Effector memory CD4-positive, alpha-beta T cell (primary cell): Measurements from ENCODE around the gene WDR35.

Source experiments
- DNase-seq, 3 donors: peaks; one replicate each; pipeline ENCODE4 v3.0.0-alpha.2; 2020
- H3K27ac ChIP-seq: 2 replicates; pipeline ENCODE4 v1.7.0; 2013; ENCODE audit warnings: mild to moderate bottlenecking, low read length, moderate library complexity; ENCODE audit not compliant: insufficient read depth, poor library complexity, severe bottlenecking
- H3K27me3 ChIP-seq: replicated peaks from 2 replicates; pipeline ENCODE4 v1.7.0; 2013; ENCODE audit warnings: mild to moderate bottlenecking, low read length; ENCODE audit not compliant: insufficient read depth, control insufficient read depth, poor library complexity, severe bottlenecking
- H3K36me3 ChIP-seq: 2 replicates; pipeline ENCODE4 v1.7.0; 2013; ENCODE audit warnings: mild to moderate bottlenecking, low read length, moderate library complexity; ENCODE audit not compliant: control insufficient read depth, insufficient read depth
- H3K4me1 ChIP-seq: 2 replicates; pipeline ENCODE4 v1.7.0; 2013; ENCODE audit warnings: low read length, mild to moderate bottlenecking; ENCODE audit not compliant: control insufficient read depth, insufficient read depth, poor library complexity, severe bottlenecking
- H3K4me3 ChIP-seq: 2 replicates; pipeline ENCODE4 v1.7.0; 2013; ENCODE audit warnings: low read length, low read depth, mild to moderate bottlenecking; ENCODE audit not compliant: insufficient read depth, poor library complexity, severe bottlenecking
- H3K9me3 ChIP-seq: 2 replicates; pipeline ENCODE4 v1.7.0; 2013; ENCODE audit warnings: mild to moderate bottlenecking, low read length, moderate library complexity; ENCODE audit not compliant: control insufficient read depth

The WDR35 gene

DNA sequence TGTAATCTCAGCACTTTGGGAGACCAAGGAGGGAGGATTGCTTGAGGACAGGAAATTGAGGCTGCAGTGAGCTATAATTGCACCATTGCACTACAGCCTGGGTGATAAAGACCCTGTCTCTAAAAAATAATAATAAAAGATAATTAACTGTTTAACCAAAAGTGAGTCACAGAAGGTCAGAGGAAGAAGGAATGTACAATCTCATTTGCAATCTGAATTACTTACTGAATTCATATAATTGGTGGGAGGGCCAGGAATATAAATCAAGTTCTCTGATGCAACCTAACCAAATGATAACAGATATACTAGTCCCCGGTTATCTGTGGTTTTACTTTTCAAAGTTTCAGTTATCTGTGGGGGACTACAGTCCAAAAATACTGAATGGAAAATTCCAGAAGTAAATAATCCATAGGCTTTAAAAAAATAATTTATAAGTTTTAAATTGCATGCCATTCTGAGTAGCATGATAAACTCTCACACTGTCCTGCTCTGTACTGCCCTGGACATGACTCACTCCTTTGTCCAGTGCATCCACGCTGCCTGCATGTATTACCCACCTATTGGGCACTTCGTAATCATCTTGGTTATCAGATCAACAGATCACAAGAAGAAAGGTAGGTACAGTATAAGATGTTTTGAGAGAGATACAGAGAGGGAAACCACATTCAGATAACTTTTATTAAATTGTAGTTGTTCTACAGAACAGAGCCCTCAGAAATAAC is 35.3 kb upstream of the WDR35 start:
- H3K4me3 ChIP-seq: no peak overlapping the region
- peaks cover 8% of the 10 kb centered on the region for H3K36me3 ChIP-seq
- DNase-seq: no peak
- no peaks in the 10 kb centered on the region for H3K4me1 ChIP-seq
- H3K27ac ChIP-seq: no peak overlapping the region
- H3K27me3 ChIP-seq: no peaks in the 10 kb centered on the region
- no peaks in the 10 kb centered on the region for H3K9me3 ChIP-seq

DNA sequence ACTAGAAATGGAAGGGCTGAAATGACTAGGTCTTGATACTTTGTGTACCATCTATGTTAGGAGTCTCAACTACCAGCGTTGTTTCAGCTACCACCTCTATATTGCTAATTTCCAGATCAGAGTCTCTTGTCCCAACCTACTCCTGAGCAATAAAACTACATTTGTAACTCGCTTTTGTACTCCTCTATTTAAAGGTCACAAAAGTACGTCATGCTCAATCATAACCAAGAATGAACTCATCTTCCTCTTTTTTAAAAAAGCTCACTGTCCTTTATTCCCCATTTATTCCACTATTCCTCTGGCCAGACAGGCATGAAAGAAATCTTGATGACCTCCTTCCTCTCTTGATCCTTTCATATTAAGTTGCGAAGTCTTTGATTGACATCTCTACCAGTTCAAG is 33.8 kb upstream of the WDR35 start:
- Histone ChIP-seq H3K27me3 (no peaks in the 10 kb centered on the region), H3K9me3 (no peaks in the 10 kb centered on the region), H3K4me1 (no peaks in the 10 kb centered on the region), H3K27ac (no peak overlapping the region), H3K36me3 (peaks cover 2% of the 10 kb centered on the region), H3K4me3 (no peak overlapping the region)
- DNase-seq: no peak

DNA sequence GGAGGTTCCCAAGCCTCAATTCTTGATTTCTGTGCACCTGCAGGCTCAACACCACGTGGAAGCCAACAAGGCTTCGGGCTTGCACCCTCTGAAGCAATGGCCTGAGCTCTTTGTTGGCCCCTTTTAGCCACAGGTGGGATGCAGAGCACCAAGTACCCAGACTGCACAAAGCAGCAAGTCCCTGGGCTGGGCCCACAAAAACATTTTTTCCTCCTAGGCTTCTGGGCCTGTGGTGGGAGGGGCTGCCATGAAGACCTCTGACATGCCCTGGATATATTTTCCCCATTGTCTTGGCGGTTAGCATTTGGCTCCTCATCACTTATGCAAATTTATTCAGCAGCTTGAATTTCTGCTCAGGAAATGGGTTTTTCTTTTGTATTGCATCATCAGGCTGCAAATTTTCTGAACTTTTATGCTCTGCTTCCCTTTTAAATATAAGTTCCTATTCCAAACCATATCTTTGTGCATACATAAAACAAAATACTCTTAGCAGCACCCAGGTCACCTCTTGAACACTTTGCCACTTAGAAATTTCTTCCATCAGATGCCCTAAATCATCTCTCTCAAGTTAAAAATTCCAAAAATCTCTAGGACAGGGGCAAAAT is 31.6 kb upstream of the WDR35 start:
- Histone ChIP-seq H3K27ac (no peak overlapping the region), H3K36me3 (no peaks in the 10 kb centered on the region), H3K9me3 (no peaks in the 10 kb centered on the region), H3K4me1 (no peaks in the 10 kb centered on the region), H3K27me3 (no peaks in the 10 kb centered on the region), H3K4me3 (no peak overlapping the region)
- no peak for DNase-seq

DNA sequence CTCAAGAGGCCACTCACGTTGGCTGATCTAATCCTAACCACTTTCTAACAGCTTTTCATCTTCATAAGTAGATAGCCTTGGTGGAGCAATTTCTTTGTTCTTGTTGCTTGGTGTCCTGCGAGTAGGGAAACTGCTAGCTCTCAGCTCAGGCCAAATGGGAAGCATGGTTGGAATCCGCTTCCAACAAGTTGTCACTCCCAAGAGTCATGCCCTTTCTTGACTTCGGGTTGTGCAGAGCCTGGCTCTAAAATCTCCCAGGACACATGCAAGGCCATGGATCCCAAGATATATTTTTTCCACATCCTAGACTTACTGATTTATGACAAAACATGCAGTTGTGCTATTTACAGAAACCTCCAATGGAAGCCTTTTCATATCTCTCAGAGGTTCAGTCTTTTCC is 29.8 kb upstream of the WDR35 start:
- no peaks in the 10 kb centered on the region for H3K36me3 ChIP-seq

DNA sequence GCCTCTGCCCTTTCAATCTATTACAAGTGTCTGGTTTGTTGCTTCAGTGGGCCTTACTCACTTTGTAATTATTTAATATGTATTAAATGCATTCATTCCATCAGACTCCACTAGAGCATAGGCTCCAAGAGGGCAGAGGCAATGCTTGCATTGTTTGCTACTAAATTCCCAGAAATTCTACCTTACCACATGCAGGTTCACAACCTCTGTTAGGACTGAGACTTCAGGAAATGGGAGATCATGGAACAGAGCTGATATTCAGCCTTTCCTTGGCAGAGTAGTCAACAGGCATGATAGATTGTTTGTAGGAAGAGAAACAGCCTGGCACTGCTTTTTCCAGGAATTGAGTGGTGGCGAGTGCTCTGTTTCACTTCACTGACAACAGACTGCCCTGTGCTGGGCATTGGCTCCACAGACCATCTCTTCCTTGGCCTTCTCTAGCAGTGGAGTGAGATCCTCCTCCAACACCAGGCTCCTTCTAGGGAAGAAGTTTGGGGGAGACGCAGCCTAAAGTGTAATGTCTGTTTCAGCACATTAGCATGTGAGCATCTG is 28.8 kb upstream of the WDR35 start:
- Histone ChIP-seq H3K27me3 (no peaks in the 10 kb centered on the region), H3K27ac (no peak overlapping the region), H3K4me1 (no peaks in the 10 kb centered on the region), H3K4me3 (no peak overlapping the region), H3K9me3 (no peaks in the 10 kb centered on the region), H3K36me3 (no peaks in the 10 kb centered on the region)
- no peak for DNase-seq

More for the DNA sequence above, 29.8 kb upstream of the WDR35 start:
- no peak for DNase-seq
- Histone ChIP-seq H3K4me3 (no peak overlapping the region), H3K27me3 (no peaks in the 10 kb centered on the region), H3K9me3 (no peaks in the 10 kb centered on the region), H3K27ac (no peak overlapping the region), H3K4me1 (no peaks in the 10 kb centered on the region)

DNA sequence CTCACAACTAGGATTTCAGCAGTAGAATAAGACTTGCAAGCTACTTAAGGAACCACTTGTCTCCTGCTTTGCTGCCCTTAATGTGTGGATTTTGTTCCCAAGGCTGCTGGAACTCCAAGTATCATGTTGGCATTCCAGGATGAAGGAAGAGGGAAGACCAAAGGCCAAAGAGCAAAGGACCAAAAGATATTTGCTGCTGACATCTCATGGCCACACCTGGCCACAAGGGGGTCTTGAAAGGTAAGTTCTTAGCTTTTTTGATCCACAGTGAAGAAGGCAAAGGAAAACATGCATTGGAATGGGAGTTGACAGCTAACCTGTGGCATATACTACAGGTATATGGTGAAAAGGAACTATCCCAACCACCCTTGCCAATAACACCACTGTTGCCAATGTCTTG is 26.4 kb upstream of the WDR35 start:
- no peak for DNase-seq
- Histone ChIP-seq H3K27ac (no peak overlapping the region), H3K4me1 (peaks cover 11% of the 10 kb centered on the region), H3K9me3 (no peaks in the 10 kb centered on the region), H3K36me3 (no peaks in the 10 kb centered on the region), H3K27me3 (peaks cover 9% of the 10 kb centered on the region), H3K4me3 (no peak overlapping the region)

DNA sequence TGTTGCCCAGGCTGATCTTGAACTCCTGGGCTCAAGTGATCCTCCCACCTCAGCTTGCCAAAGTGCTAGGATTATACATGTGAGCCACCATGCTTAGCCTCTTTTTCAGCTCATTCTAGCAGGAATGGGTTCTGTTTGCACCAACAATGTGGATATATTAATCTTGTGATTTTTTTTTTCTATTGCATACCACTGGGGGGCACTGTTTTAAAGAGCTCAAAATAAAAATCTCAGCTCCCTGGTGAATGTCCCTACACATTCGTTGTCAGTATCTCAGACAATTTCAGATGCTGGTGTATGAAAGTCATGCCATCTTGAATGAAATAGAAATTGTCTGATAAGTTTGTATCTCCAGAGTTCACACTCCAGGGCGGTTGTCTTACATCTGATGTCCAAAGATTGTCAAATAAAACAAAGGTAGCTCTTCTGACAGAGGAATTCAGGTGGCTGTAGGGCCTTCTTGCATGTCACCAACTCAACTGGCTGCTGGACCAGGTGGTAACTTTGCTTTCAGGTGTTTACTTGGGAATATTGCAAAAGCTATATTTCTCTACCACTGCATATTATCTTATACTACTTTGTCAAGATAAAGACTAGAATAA is 25.7 kb upstream of the WDR35 start:
- H3K4me3 ChIP-seq: no peak overlapping the region
- peaks cover 11% of the 10 kb centered on the region for H3K4me1 ChIP-seq
- H3K27ac ChIP-seq: no peak overlapping the region
- H3K9me3 ChIP-seq: no peaks in the 10 kb centered on the region
- peaks cover 9% of the 10 kb centered on the region for H3K27me3 ChIP-seq
- no peak for DNase-seq
- no peaks in the 10 kb centered on the region for H3K36me3 ChIP-seq

DNA sequence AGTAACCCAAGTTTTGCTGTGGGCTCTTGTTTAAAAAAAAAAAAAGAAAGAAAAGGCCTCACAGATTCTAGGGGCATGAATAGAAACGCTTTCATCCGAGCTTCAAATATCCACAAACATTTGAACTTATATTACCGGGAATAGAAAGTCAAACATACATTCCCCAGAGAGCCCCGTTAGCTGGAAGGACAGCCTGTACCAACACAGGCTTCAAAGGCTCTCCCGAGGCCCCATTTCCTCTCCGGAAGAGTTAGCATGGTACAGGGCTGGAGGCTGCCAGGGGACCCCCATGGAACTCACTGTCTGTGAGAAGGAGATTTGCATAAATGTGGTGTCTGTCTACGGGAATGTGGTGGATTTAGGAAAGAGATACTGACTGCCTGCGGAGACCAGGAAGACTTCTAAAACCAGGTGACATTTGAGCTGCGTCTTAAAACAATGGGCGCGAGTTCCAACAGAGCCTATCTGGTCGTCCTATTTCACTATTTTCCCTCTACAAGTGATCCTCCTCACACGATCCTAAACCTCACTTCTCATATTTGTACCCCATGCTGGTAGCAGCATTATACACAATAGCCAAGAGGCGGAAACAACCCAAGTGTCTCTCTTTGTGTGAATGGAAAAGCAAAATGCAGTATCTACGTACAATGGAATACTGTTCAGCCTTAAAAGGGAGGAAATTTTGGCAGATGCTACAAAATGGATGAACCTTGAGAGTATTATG is 23.4 kb upstream of the WDR35 start:
- Histone ChIP-seq H3K4me1 (peaks cover 11% of the 10 kb centered on the region), H3K27ac (no peak overlapping the region), H3K27me3 (peaks cover 13% of the 10 kb centered on the region), H3K4me3 (peak overlapping the region; percentile 45), H3K9me3 (no peaks in the 10 kb centered on the region), H3K36me3 (no peaks in the 10 kb centered on the region)
- DNase-seq: no peak

DNA sequence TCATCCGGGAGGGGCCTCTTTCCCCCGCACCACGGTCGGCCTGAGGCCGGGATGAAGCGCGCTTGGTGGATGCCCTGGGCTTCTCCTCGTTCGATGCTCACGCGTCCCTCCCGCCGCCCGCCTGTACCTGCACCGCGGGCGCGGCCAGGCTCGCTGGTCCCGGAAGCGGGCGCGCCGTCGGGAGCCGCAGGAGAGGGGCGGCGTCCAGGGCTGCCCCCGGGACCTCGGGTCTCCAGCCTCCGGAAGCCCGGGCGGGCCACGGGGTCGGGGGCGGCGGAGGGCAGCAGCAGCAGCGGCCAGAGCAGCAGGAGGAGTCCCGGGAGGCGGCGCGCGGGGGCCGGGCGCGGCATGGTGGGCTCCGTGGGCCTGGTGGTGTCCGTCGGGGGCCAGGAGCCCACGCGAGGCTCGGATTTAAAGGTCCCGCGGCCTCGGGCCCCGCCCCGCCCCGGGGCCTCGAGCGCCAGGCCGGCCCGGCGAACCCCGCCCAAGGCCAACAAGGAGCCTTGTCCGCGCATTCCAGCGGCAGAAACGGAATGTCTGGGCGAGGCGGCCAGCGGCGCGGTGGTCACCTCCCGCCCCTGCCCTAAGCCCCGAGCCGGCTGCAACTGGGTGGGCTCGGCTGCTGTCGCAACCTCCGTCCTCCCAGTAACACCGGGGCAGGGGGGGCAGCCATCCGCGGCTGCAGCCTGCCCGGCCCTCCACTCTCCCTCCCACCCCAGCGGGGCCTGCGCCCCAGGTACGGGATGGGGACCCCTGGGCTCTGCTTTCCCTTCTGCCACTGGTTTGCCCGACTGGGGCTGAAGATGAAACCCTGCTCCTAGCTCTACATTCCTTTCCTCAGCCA is 22.6 kb upstream of the WDR35 start, which contains the start of gene MATN3:
TSS of gene MATN3 (minus strand) at position 387 of the 844 bp plus-strand sequence. CDS start at position 350, 37 bp downstream.
- Histone ChIP-seq H3K27ac (no peak within 1 kb of the TSS), H3K4me1 (peaks cover 11% of the 10 kb centered on the region), H3K4me3 (peak within 1 kb of the TSS; percentile 45), H3K27me3 (peaks cover 16% of the 10 kb centered on the region), H3K9me3 (no peaks in the 10 kb centered on the region), H3K36me3 (no peaks in the 10 kb centered on the region)
- DNase-seq: no peak
